Activated CD4-positive, CD25-positive, alpha-beta regulatory T cell treated with anti-CD3 and anti-CD28 coated beads, Interleukin-2, amount 50 U/mL, for 72 hours (primary cell): Measurements from ENCODE around the gene DGKZ.
A peak's percentile ranks its signal among the peaks of the same experiment; 100 is the strongest.
"Not testable (repeated sequence)": the region's sequence is repeated elsewhere in the genome, so short reads cannot be mapped to it uniquely, and the experiment has no call there.

Source experiments
- DNase-seq: peaks from one replicate; pipeline ENCODE4 v3.0.0; 2021

DGKZ gene

GRCh38 chr11:46367244-46367915 lies 20.1 kb downstream of the DGKZ start:
- peak; percentile 75 for DNase-seq

- DNase-seq, result no peak
Observed at GRCh38 chr11:46367916-46368267, 20.6 kb downstream of the DGKZ start.

GRCh38 chr11:46369458-46370152 lies 22.3 kb downstream of the DGKZ start:
- peak; percentile 57 for DNase-seq

GRCh38 chr11:46370253-46370652 lies 23.0 kb downstream of the DGKZ start:
- DNase-seq, result no peak

GRCh38 chr11:46371262-46371661 lies 24.0 kb downstream of the DGKZ start:
- DNase-seq, result not testable (repeated sequence)

GRCh38 chr11:46372086-46372485 lies 24.8 kb downstream of the DGKZ start:
- DNase-seq, result no peak

GRCh38 chr11:46372501-46372900 lies 25.2 kb downstream of the DGKZ start:
- DNase-seq, result not testable (repeated sequence)

- no peak for DNase-seq
Observed at GRCh38 chr11:46373787-46374740, 26.8 kb downstream of the DGKZ start.

- DNase-seq, result no peak
Observed at GRCh38 chr11:46374815-46375214, 27.6 kb downstream of the DGKZ start.

GRCh38 chr11:46375392-46376101 lies 28.3 kb downstream of the DGKZ start:
- no peak for DNase-seq

GRCh38 chr11:46376258-46377050 lies 29.2 kb downstream of the DGKZ start:
- no peak for DNase-seq

- DNase-seq, result no peak
Observed at GRCh38 chr11:46377290-46377689, 30.0 kb downstream of the DGKZ start.

GRCh38 chr11:46377831-46378230 lies 30.6 kb downstream of the DGKZ start:
- DNase-seq, result no peak

- no peak for DNase-seq
Observed at GRCh38 chr11:46378296-46378695, 31.0 kb downstream of the DGKZ start.

- no peak for DNase-seq
Observed at GRCh38 chr11:46378811-46379481, 31.7 kb downstream of the DGKZ start.

GRCh38 chr11:46379482-46380293 lies 32.4 kb downstream of the DGKZ start:
- not testable (repeated sequence) for DNase-seq

- peak; percentile 66 for DNase-seq
Observed at GRCh38 chr11:46380340-46381047, 33.2 kb downstream of the DGKZ start.

- DNase-seq, result peak; percentile 47
Observed at GRCh38 chr11:46381048-46381818, 34.0 kb downstream of the DGKZ start, which contains the start of gene MDK. TSS of gene MDK (plus strand) at chr11:46381669. CDS start at chr11:46382058, 389 bp downstream.
